Chondrocyte (in vitro differentiated cells): Measurements from ENCODE around the gene AK4. TPM values are rescaled to one million over a fixed set of nuclear protein-coding genes. Genes with fewer than 3 reads are reported as not detected.

Source experiments
- DNase-seq: peaks from one replicate; pipeline ENCODE4 v3.0.0; 2021; ENCODE audit warnings: mixed read lengths, low spot score
- H3K27ac Mint-ChIP-seq: one replicate; pipeline ENCODE4 v1.8.0; 2021; ENCODE audit warnings: mild to moderate bottlenecking, moderate library complexity, mixed read lengths; ENCODE audit not compliant: unreplicated experiment
- H3K27me3 Mint-ChIP-seq: 2 replicates; pipeline ENCODE4 v1.8.0; 2021; ENCODE audit warnings: low read depth, mixed read lengths
- H3K36me3 Mint-ChIP-seq: 2 replicates; pipeline ENCODE4 v1.8.0; 2021; ENCODE audit warnings: low read depth, mixed read lengths
- H3K4me1 Mint-ChIP-seq: 2 replicates; pipeline ENCODE4 v1.8.0; 2021; ENCODE audit warnings: low read depth, mild to moderate bottlenecking, mixed read lengths
- H3K4me3 Mint-ChIP-seq: one replicate; pipeline ENCODE4 v1.8.0; 2021; ENCODE audit warnings: mild to moderate bottlenecking, moderate library complexity, mixed read lengths; ENCODE audit not compliant: unreplicated experiment
- H3K9me3 Mint-ChIP-seq: 2 replicates; pipeline ENCODE4 v1.8.0; 2021; ENCODE audit warnings: low read depth, mixed read lengths
- total RNA-seq: library from RNA; stranded (reverse); gene quantifications from 3 replicates; pipeline ENCODE4 v1.2.1, GENCODE V29; 2021
- TF ChIP-seq, protein P1 (sequence below): fragments of 200-600 bp; sonication (generic); IDR thresholded peaks from 2 replicates; pipeline ENCODE4 v1.5.0; 2021; ENCODE audit warnings: antibody characterized with exemption, mild to moderate bottlenecking, moderate library complexity

AK4 gene
- total RNA-seq, 1 donor from 2014 or later: 87.9 TPM

- Mint-ChIP-seq H3K4me1 (peaks cover 44% of the 10 kb centered on the region), H3K9me3 (no peaks in the 10 kb centered on the region), H3K27ac (no peak overlapping the region), H3K4me3 (no peak overlapping the region), H3K27me3 (no peaks in the 10 kb centered on the region), H3K36me3 (no peaks in the 10 kb centered on the region)
- DNase-seq: no peak
- TF ChIP-seq, protein P1, sequence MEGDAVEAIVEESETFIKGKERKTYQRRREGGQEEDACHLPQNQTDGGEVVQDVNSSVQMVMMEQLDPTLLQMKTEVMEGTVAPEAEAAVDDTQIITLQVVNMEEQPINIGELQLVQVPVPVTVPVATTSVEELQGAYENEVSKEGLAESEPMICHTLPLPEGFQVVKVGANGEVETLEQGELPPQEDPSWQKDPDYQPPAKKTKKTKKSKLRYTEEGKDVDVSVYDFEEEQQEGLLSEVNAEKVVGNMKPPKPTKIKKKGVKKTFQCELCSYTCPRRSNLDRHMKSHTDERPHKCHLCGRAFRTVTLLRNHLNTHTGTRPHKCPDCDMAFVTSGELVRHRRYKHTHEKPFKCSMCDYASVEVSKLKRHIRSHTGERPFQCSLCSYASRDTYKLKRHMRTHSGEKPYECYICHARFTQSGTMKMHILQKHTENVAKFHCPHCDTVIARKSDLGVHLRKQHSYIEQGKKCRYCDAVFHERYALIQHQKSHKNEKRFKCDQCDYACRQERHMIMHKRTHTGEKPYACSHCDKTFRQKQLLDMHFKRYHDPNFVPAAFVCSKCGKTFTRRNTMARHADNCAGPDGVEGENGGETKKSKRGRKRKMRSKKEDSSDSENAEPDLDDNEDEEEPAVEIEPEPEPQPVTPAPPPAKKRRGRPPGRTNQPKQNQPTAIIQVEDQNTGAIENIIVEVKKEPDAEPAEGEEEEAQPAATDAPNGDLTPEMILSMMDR: no peak
These were observed 111.8 kb downstream of the AK4 start for GRCh38 chr1:65259816-65260215.

DNA sequence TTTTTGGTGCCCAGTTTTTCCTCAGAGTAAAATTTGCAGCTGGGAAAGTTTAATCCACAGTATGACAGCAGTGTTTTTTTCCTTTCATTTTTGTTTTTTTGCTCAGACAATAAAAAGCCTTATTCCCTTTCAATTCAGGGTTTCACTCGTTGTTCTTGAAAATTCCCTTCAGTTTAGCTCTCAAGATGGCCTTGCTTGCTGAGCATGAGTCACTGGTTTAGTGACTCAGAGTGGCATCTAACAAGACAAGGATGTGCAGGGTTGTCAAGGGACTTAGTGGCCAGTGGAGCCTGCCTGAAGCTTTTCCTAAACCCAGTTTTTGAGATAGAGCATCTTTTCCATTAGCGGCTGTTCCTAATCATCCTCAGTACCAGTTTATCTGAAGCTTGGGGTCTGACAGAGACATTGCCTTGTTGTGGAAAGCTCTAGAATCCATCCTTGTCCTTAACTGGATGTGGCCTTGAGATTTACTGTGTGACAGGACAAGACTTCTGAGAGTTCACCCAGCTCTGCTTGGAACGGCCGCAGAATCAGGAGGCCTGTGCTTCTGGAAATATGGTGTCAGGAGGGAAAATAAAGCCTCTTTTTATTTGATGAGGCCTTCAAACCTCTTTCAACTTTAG is 113.0 kb downstream of the AK4 start:
- Mint-ChIP-seq H3K36me3 (no peaks in the 10 kb centered on the region), H3K27ac (peak overlapping the region; percentile 77), H3K4me3 (no peak overlapping the region), H3K4me1 (peaks cover 42% of the 10 kb centered on the region), H3K9me3 (no peaks in the 10 kb centered on the region), H3K27me3 (no peaks in the 10 kb centered on the region)
- DNase-seq: no peak
- TF ChIP-seq, protein P1: no peak

GRCh38 chr1:65263286-65263685 is 115.3 kb downstream of the AK4 start:
- Mint-ChIP-seq H3K9me3 (no peaks in the 10 kb centered on the region), H3K4me1 (peaks cover 38% of the 10 kb centered on the region), H3K36me3 (no peaks in the 10 kb centered on the region), H3K27me3 (no peaks in the 10 kb centered on the region), H3K27ac (no peak overlapping the region), H3K4me3 (no peak overlapping the region)
- TF ChIP-seq, protein P1: no peak
- DNase-seq: no peak

DNA sequence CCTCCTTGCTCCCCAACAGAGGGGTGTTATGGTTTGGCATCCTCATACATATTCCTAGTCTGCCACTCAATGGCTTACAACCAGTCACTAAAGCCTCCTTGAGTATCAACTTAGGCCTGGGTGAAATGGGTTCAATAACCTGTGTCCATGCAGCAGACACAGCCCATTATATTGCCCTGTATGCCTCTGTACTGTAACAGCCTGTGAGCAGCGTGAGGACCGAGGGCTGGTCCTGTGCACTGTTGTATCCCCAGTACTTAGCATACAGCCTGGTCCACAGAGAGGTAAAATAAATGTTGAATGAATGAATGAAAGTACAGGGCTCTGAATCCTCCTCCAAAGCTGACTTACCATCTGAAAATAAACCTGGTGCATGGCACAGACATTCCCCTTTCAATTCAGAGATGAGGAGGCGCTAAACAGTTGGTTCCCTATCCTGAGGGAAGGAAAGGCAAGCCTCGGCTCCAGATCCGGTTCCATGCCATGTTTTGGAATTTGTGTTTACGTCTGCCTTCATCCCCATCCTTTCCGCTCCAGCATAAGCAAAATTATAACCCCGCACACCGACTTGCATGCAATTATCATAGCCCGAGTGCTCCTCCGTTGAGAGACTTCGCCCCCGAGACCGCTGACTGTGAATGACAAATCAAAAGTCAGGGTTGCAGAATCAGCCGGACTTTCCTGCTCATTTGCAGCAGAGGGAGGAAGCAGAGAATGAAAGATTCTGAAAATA is 116.4 kb downstream of the AK4 start:
- TF ChIP-seq, protein P1: no peak
- Mint-ChIP-seq H3K4me3 (peak overlapping the region; percentile 76), H3K27ac (peak overlapping the region; percentile 57), H3K27me3 (no peaks in the 10 kb centered on the region), H3K9me3 (no peaks in the 10 kb centered on the region), H3K36me3 (no peaks in the 10 kb centered on the region), H3K4me1 (peaks cover 35% of the 10 kb centered on the region)
- no peak for DNase-seq

GRCh38 chr1:65265296-65265650 is 117.3 kb downstream of the AK4 start:
- no peaks in the 10 kb centered on the region for H3K27me3 Mint-ChIP-seq
- H3K36me3 Mint-ChIP-seq: no peaks in the 10 kb centered on the region
- peak overlapping the region; percentile 76 for H3K27ac Mint-ChIP-seq
- H3K9me3 Mint-ChIP-seq: no peaks in the 10 kb centered on the region
- H3K4me3 Mint-ChIP-seq: peak overlapping the region; percentile 76
- DNase-seq: no peak
- peaks cover 32% of the 10 kb centered on the region for H3K4me1 Mint-ChIP-seq
- TF ChIP-seq, protein P1: no peak
